ENCODE data around the gene IWS1.

The IWS1 gene

DNA sequence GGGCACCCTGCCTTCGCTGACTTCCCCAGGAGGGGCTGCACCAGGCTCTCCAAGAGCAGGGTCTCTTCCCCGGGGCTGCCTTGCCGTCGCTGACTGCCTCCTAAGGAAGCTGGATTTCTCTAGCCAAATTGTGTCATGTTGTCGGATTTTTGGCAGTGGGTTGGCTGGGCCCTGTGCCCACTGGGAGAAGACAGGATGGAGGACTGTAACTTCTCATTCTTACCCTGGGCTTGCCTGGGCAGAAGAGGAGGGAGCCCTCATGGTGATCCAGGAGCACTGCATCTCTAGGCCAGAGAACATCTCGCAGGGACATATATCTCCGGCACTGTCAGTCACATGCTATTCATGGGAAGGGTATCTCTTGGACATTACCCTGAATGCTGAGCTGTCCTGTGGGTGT is 15.5 kb upstream of the IWS1 start:
- ChIA-PET POLR2A (ENCODE audit: low non-redundant PET) (no interaction called here), CTCF (interaction anchor here (0.9 kb wide), 1 partner anchor 50 kb away, joined by 3 read pairs; no protein-coding TSS in a partner anchor)
- no peak overlapping the region for H3K27ac ChIP-seq
- TF ChIP-seq CTCF (conservative IDR thresholded peaks at IDR 0.05; ENCODE audit: low read depth), result no peak
- no peak for DNase-seq (ENCODE audit: low spot score)

GRCh38 chr2:127537644-127538043 is 11.4 kb upstream of the IWS1 start:
- ChIA-PET POLR2A (ENCODE audit: low non-redundant PET) (no interaction called here), CTCF (no interaction called here)
- no peak overlapping the region for H3K27ac ChIP-seq
- TF ChIP-seq CTCF (conservative IDR thresholded peaks at IDR 0.05; ENCODE audit: low read depth), result no peak
- DNase-seq (ENCODE audit: low spot score), result no peak

- ChIA-PET POLR2A (ENCODE audit: low non-redundant PET) (no interaction called here), CTCF (no interaction called here)
- H3K27ac ChIP-seq, result no peak overlapping the region
- no peak for DNase-seq (ENCODE audit: low spot score)
- TF ChIP-seq CTCF (conservative IDR thresholded peaks at IDR 0.05; ENCODE audit: low read depth), result no peak
These were observed 10.6 kb upstream of the IWS1 start for GRCh38 chr2:127536707-127537541.

GRCh38 chr2:127535918-127536317 is 9.6 kb upstream of the IWS1 start:
- CTCF ChIA-PET, result no interaction called here
- H3K27ac ChIP-seq, result no peak overlapping the region
- TF ChIP-seq CTCF (conservative IDR thresholded peaks at IDR 0.05; ENCODE audit: low read depth), result no peak
- DNase-seq (ENCODE audit: low spot score), result no peak
- POLR2A ChIA-PET (ENCODE audit: low non-redundant PET), result no interaction called here

DNA sequence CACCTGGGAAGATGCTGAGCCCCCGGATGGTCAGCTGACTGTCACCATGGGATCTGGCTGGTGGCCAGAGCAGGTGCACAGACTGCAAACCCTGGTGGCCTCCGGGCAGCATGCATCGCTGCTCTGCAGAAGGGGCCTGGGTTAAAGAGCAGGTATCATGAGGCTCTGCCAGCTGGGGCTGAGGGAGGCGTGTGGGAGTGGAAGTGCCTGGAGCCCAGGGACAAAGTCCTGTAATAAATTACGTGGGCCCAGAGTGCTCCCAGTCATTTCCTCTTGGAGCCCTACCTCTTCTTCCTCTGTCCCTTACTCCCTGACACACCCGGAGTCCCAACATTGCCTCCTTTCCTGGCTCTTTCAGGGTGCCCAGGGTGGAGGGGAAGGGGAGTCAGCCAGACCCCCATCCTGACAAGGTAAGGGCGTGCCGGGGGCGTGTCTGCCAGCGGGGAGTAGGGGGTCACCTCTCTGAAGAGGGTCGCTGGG is 9.2 kb upstream of the IWS1 start, which contains the start of gene MYO7B:
Gene MYO7B, plus strand, starts transcription at position 262 of the 480 bp plus-strand sequence. CDS start 24,040 bp downstream, outside the sequence.
- CTCF ChIA-PET, result interaction anchor here (0.7 kb wide), 1 partner anchor 261 kb away, joined by 3 read pairs; no protein-coding TSS in a partner anchor
- no peak for TF ChIP-seq CTCF (conservative IDR thresholded peaks at IDR 0.05; ENCODE audit: low read depth)
- POLR2A ChIA-PET (ENCODE audit: low non-redundant PET), result interaction anchor here (0.6 kb wide), 1 partner anchor 52 kb away, joined by 3 read pairs; no protein-coding TSS in a partner anchor
- DNase-seq (ENCODE audit: low spot score), result no peak
- no peak within 1 kb of the TSS for H3K27ac ChIP-seq

DNA sequence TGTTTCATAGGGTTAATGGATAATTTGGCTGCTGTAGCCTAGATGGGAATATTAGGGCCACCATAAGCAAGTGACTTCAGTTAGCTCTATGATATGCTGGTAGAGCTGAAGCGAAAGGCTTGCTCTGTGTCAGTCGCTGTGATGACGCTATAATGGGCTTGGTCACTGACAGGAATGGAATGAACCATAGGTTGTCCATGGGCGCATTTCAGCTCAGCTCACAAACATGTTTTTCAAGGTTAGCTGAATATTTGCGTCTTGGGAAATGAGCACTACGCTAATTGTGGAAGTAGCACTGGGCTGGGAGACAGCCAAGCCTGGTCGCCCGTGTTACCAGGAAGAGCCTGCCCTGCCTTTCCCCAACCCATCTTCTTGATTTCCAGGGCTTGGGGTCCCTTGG is 6.0 kb upstream of the IWS1 start:
- no peak for DNase-seq (ENCODE audit: low spot score)
- ChIA-PET POLR2A (ENCODE audit: low non-redundant PET) (no interaction called here), CTCF (no interaction called here)
- TF ChIP-seq CTCF (conservative IDR thresholded peaks at IDR 0.05; ENCODE audit: low read depth), result no peak
- H3K27ac ChIP-seq, result no peak overlapping the region

Data from RWPE1 (cell line).